ENCODE results near the gene CMYA5.

GRCh38 chr5:79754865-79755555 lies 65.4 kb downstream of the CMYA5 start:
- TF ChIP-seq POLR2A (IDR thresholded peaks at IDR 0.05) = no peak
- TF ChIP-seq CTCF (IDR thresholded peaks at IDR 0.05) = no peak
